B cell (primary cell): ENCODE measurements around the gene PALLD. TPM values are rescaled to one million over a fixed set of nuclear protein-coding genes. Genes with fewer than 3 reads are reported as not detected.

Source experiments
- ATAC-seq: fragments of 200-7000 bp; cut with Tn5 transposase; one replicate; pipeline ENCODE4 v1.10.0; 2021; ENCODE audit warnings: low read depth, mild to moderate bottlenecking, moderate number of reproducible peaks, moderate library complexity
- CTCF ChIA-PET: fragments of 350-600 bp; sonication (Branson Sonifier 250); formaldehyde crosslinking; loops from one replicate; lab custom pipeline; 2021; ENCODE audit warnings: antibody characterized with exemption, inconsistent platforms; lab: Charles Lee
- POLR2A ChIA-PET: fragments of 350-600 bp; sonication (Branson Sonifier 250); formaldehyde crosslinking; loops from one replicate; lab custom pipeline; 2021; ENCODE audit warnings: antibody characterized with exemption; lab: Charles Lee
- DNase-seq: peaks from one replicate; pipeline ENCODE4 v3.0.0; 2013
- H2AFZ ChIP-seq: 2 replicates; pipeline ENCODE4 v1.6.1; 2012; ENCODE audit warnings: mild to moderate bottlenecking, low read depth, low read length; ENCODE audit not compliant: insufficient read depth, poor library complexity, severe bottlenecking
- H3K27ac ChIP-seq, 2 donors: 1 replicate in 1 of 2; 2 replicates in 1 of 2; pipeline ENCODE4 v1.5.1; 2012 to 2013; ENCODE audit warnings: low read length in 2 of 2, mild to moderate bottlenecking in 2 of 2, moderate library complexity in 1 of 2
- H3K27me3 ChIP-seq, 4 experiments: fragments of 200-600 bp in 1 of 4; sonication (generic) in 1 of 4; replicated peaks in 1 of 4; 1 replicate in 2 of 4; 2 replicates in 2 of 4; pipeline versions ENCODE4 v1.6.1 to v1.7.0; 2013 to 2016; ENCODE audit warnings: low read length in 3 of 4, mild to moderate bottlenecking in 2 of 4, mixed read lengths in 1 of 4, moderate library complexity in 1 of 4; ENCODE audit not compliant: insufficient read depth in 4 of 4, control insufficient read depth in 3 of 4; ENCODE audit errors: control extremely low read depth in 1 of 4
- H3K36me3 ChIP-seq, 2 experiments: replicated peaks in 1 of 2; 1 replicate in 1 of 2; 2 replicates in 1 of 2; pipeline versions ENCODE4 v1.6.1 to v1.7.1; 2013; ENCODE audit warnings: low read length in 1 of 2; ENCODE audit not compliant: insufficient read depth in 2 of 2, control insufficient read depth in 1 of 2; ENCODE audit errors: control extremely low read depth in 1 of 2, extremely low read depth in 1 of 2
- H3K4me1 ChIP-seq, 2 donors: fragments of 200-600 bp in 1 of 2; sonication (generic) in 1 of 2; 1 replicate in 1 of 2; 2 replicates in 1 of 2; pipeline versions ENCODE4 v1.5.1 to v1.6.1; 2013 to 2017; ENCODE audit warnings: low read length in 2 of 2; ENCODE audit not compliant: control insufficient read depth in 2 of 2, insufficient read depth in 2 of 2
- H3K4me2 ChIP-seq: replicated peaks from 2 replicates; pipeline ENCODE3; 2012; ENCODE audit warnings: mild to moderate bottlenecking, low read depth, low read length; ENCODE audit not compliant: poor library complexity, severe bottlenecking
- H3K4me3 ChIP-seq, 5 experiments: fragments of 200-600 bp in 1 of 5; sonication (generic) in 1 of 5; 1 replicate in 3 of 5; 2 replicates in 2 of 5; pipeline versions ENCODE4 v1.5.1 to v1.7.0; 2011 to 2016; ENCODE audit warnings: low read length in 4 of 5, mild to moderate bottlenecking in 4 of 5, low read depth in 2 of 5, control low read depth in 1 of 5, moderate library complexity in 1 of 5; ENCODE audit not compliant: insufficient read depth in 1 of 5; ENCODE audit errors: control extremely low read depth in 1 of 5, extremely low read depth in 1 of 5
- H3K79me2 ChIP-seq: fragments of 200-600 bp; sonication (generic); one replicate; pipeline ENCODE4 v1.6.0; 2016; ENCODE audit warnings: low read length; ENCODE audit not compliant: control insufficient read depth, insufficient read depth
- H3K9ac ChIP-seq: fragments of 200-600 bp; sonication (generic); 2 replicates; pipeline ENCODE4 v1.6.1; 2017; ENCODE audit warnings: mild to moderate bottlenecking, low read length, moderate library complexity
- H3K9me3 ChIP-seq, 3 donors: one replicate each; pipeline versions ENCODE4 v1.6.1 to v1.7.1; 2013; ENCODE audit warnings: low read length in 2 of 3; ENCODE audit not compliant: control insufficient read depth in 2 of 3, insufficient read depth in 1 of 3; ENCODE audit errors: control extremely low read depth in 1 of 3
- H4K20me1 ChIP-seq: 2 replicates; pipeline ENCODE4 v1.6.0; 2012; ENCODE audit warnings: mild to moderate bottlenecking, low read length; ENCODE audit not compliant: insufficient read depth, control insufficient read depth, poor library complexity, severe bottlenecking
- H3K27ac Mint-ChIP-seq: one replicate; pipeline ENCODE4 v1.8.0; 2021; ENCODE audit warnings: mixed read lengths
- H3K27me3 Mint-ChIP-seq: one replicate; pipeline ENCODE4 v1.8.0; 2021; ENCODE audit warnings: mixed read lengths
- H3K4me1 Mint-ChIP-seq: one replicate; pipeline ENCODE4 v1.8.0; 2021; ENCODE audit warnings: mixed read lengths
- H3K4me3 Mint-ChIP-seq: one replicate; pipeline ENCODE4 v1.8.0; 2021; ENCODE audit warnings: mixed read lengths
- H3K9me3 Mint-ChIP-seq: one replicate; pipeline ENCODE4 v1.8.0; 2022; ENCODE audit warnings: mixed read lengths; ENCODE audit not compliant: insufficient read depth
- CTCF ChIP-seq: fragments of 200-600 bp; IDR thresholded peaks from one replicate; pipeline ENCODE4 v1.8.0; 2022; ENCODE audit warnings: antibody characterized with exemption, mild to moderate bottlenecking
- EZH2 ChIP-seq: IDR thresholded peaks from 2 replicates; pipeline ENCODE4 v1.6.1; 2012; ENCODE audit warnings: borderline replicate concordance, low read depth, mild to moderate bottlenecking, moderate library complexity, low read length; ENCODE audit not compliant: insufficient read depth, poor library complexity, severe bottlenecking
- WGBS: methylation state at CpG from one replicate; pipeline ENCODE4 v1.1.5; 2013; ENCODE audit warnings: missing lambda C conversion rate; ENCODE audit not compliant: insufficient coverage; 5-methylcytosine and 5-hydroxymethylcytosine counted together
- intact Hi-C: fragments of 100-400 bp; cut with micrococcal nuclease; formaldehyde crosslinking; loops from one replicate; pipeline ENCODE4 v1.10.0; 2022
- polyA plus RNA-seq: library from polyadenylated mRNA; depleted of rRNA; stranded (reverse); fragments of >200 nt; gene quantifications from 2 replicates; pipeline ENCODE4 v1.2.3, GENCODE V29; 2012
- total RNA-seq, 2 donors: library from RNA; stranded (reverse); fragments of 120-200 nt in 1 of 2; gene quantifications; 1 replicate in 1 of 2; 2 replicates in 1 of 2; pipeline versions ENCODE4 v1.2.3 to v1.2.4, GENCODE V29; 2013 to 2022

The PALLD gene
- total and polyA plus RNA-seq, 2 donors (not counting 1 experiment from before 2014, with no cell fraction given) = 0.63 to 0.71 TPM

GRCh38 chr4:168534535-168534934 is 37.7 kb downstream of the PALLD start:
- no peaks in the 10 kb centered on the region for H3K9me3 Mint-ChIP-seq
- no peak overlapping the region for H3K27ac Mint-ChIP-seq
- no peaks in the 10 kb centered on the region for H4K20me1 ChIP-seq
- H3K4me1 ChIP-seq = no peaks in the 10 kb centered on the region
- no peaks in the 10 kb centered on the region for H3K9me3 ChIP-seq
- no peaks in the 10 kb centered on the region for H3K27me3 ChIP-seq
- no peak overlapping the region for H3K4me3 Mint-ChIP-seq
- no peaks in the 10 kb centered on the region for H3K79me2 ChIP-seq
- DNase-seq (no peak), ATAC-seq (no peak)
- WGBS = no CpG with 5 or more reads among the region's 1 CpG
- no peak for TF ChIP-seq CTCF
- intact Hi-C loops = no loop called here
- H3K27ac ChIP-seq = no peak overlapping the region
- no peak overlapping the region for H3K4me2 ChIP-seq
- POLR2A ChIA-PET = no interaction called here
- H3K9ac ChIP-seq = no peak overlapping the region
- no peaks in the 10 kb centered on the region for H3K36me3 ChIP-seq
- CTCF ChIA-PET = no interaction called here
- no peaks in the 10 kb centered on the region for H3K4me1 Mint-ChIP-seq
- H3K27me3 Mint-ChIP-seq = peaks cover 3% of the 10 kb centered on the region
- H2AFZ ChIP-seq = no peak overlapping the region
- H3K4me3 ChIP-seq = no peak overlapping the region

GRCh38 chr4:168535689-168536088 is 38.8 kb downstream of the PALLD start:
- H3K9me3 Mint-ChIP-seq = no peaks in the 10 kb centered on the region
- WGBS = no CpG with 5 or more reads among the region's 5 CpGs
- Histone ChIP-seq H3K79me2 (no peaks in the 10 kb centered on the region), H3K27ac (no peak overlapping the region), H3K4me1 (no peaks in the 10 kb centered on the region), H3K9me3 (no peaks in the 10 kb centered on the region), H2AFZ (no peak overlapping the region), H4K20me1 (no peaks in the 10 kb centered on the region), H3K4me3 (no peak overlapping the region), H3K9ac (no peak overlapping the region), H3K36me3 (no peaks in the 10 kb centered on the region), H3K27me3 (no peaks in the 10 kb centered on the region), H3K4me2 (no peak overlapping the region)
- no peak for ATAC-seq
- H3K27ac Mint-ChIP-seq = no peak overlapping the region
- H3K27me3 Mint-ChIP-seq = peaks cover 4% of the 10 kb centered on the region
- ChIA-PET POLR2A (no interaction called here), CTCF (no interaction called here)
- no peak for TF ChIP-seq EZH2
- no peak for TF ChIP-seq CTCF
- H3K4me1 Mint-ChIP-seq = no peaks in the 10 kb centered on the region
- H3K4me3 Mint-ChIP-seq = no peak overlapping the region
- DNase-seq = no peak
- intact Hi-C loops = no loop called here
